ENCODE results near the gene SULT4A1. TPM values are rescaled to one million over a fixed set of nuclear protein-coding genes. Genes with fewer than 3 reads are reported as not detected.
A peak's percentile ranks its signal among the peaks of the same experiment; 100 is the strongest.

Gene SULT4A1
- total and polyA plus RNA-seq, 10 of the 15 experiments (the other 5 are each of a cell fraction or from before 2014, with no cell fraction given) = not detected

- TF ChIP-seq ETV6 (conservative IDR thresholded peaks at IDR 0.05 in 1 of 2, IDR thresholded peaks at IDR 0.05 in 1 of 2; ENCODE audit: borderline replicate concordance in 1 of 2, low read depth in 1 of 2) (no peak; a peak in 1 of 4 replicates), GABPA (IDR thresholded peaks at IDR 0.05; ENCODE audit: low read depth) (peak; percentile 90), YY1 (IDR thresholded peaks at IDR 0.05; ENCODE audit: low read depth, low read length) (peak; percentile 49; the same call in 1 of the 2 replicates), FOXK2 (IDR thresholded peaks at IDR 0.05) (no peak), RB1 (IDR thresholded peaks at IDR 0.05; ENCODE audit: borderline replicate concordance) (peak; percentile 93), ZNF384 (IDR thresholded peaks at IDR 0.05; ENCODE audit: borderline replicate concordance, low read depth, low read length) (no peak), BRCA1 (IDR thresholded peaks at IDR 0.05; ENCODE audit: low read depth, low read length) (no peak), TCF3 (IDR thresholded peaks at IDR 0.05; ENCODE audit: borderline replicate concordance, insufficient read depth, low read depth, low read length) (no peak), ATF2 (IDR thresholded peaks at IDR 0.05; ENCODE audit: low read length) (no peak), STAT3 (IDR thresholded peaks at IDR 0.05; ENCODE audit: low read depth, low read length) (no peak), TARDBP (IDR thresholded peaks at IDR 0.05; ENCODE audit: borderline replicate concordance) (no peak), MTA3 (IDR thresholded peaks at IDR 0.05; ENCODE audit: borderline replicate concordance, low read length) (no peak), ZBTB33 (IDR thresholded peaks at IDR 0.05) (no peak), EP300 (IDR thresholded peaks at IDR 0.05; ENCODE audit: borderline replicate concordance in 1 of 2, control insufficient read depth in 1 of 2, low read depth in 2 of 2, low read length in 2 of 2) (0 out of 4 replicates have a peak, but pooled peaks of 1 of the 2 experiments have one; percentile 7), BHLHE40 (IDR thresholded peaks at IDR 0.05; ENCODE audit: borderline replicate concordance in 1 of 2, low read depth in 2 of 2, low read length in 1 of 2) (peak; percentile 57 to 68; a peak in 2 of 4 replicates), SRF (IDR thresholded peaks at IDR 0.05; ENCODE audit: low read depth in 2 of 2, low read length in 2 of 2) (peak in 1 of 2 experiments; percentile 25; a peak in 1 of 4 replicates), ZNF687 (IDR thresholded peaks at IDR 0.05) (peak; percentile 90), NFXL1 (IDR thresholded peaks at IDR 0.05; ENCODE audit: borderline replicate concordance) (no peak), ZNF207 (IDR thresholded peaks at IDR 0.05; ENCODE audit: borderline replicate concordance) (peak; percentile 26; the same call in 1 of the 2 replicates), TBL1XR1 (IDR thresholded peaks at IDR 0.05; ENCODE audit: low read depth, low read length) (no peak; the same call in 1 of the 2 replicates), TCF12 (IDR thresholded peaks at IDR 0.05; ENCODE audit: low read depth, low read length) (no peak), GATAD2B (conservative IDR thresholded peaks at IDR 0.05; ENCODE audit: low read depth) (peak; percentile 85), MYC (IDR thresholded peaks at IDR 0.05; ENCODE audit: insufficient read depth, insufficient read length, insufficient replicate concordance, low read length, severe bottlenecking) (no peak)
Measured at GRCh38 chr22:43812149-43812842, 50.0 kb downstream of the SULT4A1 start, which contains the start of gene EFCAB6 (continued).

Measured in GM12878 (cell line).